DLD1 (cell line): ENCODE measurements around the gene ATP2B3.

ENCODE experiments used
- in situ Hi-C: cut with HindIII; loops from 2 replicates; pipeline ENCODE4 v1.10.0; 2017; ENCODE audit warnings: low sequenced_read_pairs

The ATP2B3 gene

DNA sequence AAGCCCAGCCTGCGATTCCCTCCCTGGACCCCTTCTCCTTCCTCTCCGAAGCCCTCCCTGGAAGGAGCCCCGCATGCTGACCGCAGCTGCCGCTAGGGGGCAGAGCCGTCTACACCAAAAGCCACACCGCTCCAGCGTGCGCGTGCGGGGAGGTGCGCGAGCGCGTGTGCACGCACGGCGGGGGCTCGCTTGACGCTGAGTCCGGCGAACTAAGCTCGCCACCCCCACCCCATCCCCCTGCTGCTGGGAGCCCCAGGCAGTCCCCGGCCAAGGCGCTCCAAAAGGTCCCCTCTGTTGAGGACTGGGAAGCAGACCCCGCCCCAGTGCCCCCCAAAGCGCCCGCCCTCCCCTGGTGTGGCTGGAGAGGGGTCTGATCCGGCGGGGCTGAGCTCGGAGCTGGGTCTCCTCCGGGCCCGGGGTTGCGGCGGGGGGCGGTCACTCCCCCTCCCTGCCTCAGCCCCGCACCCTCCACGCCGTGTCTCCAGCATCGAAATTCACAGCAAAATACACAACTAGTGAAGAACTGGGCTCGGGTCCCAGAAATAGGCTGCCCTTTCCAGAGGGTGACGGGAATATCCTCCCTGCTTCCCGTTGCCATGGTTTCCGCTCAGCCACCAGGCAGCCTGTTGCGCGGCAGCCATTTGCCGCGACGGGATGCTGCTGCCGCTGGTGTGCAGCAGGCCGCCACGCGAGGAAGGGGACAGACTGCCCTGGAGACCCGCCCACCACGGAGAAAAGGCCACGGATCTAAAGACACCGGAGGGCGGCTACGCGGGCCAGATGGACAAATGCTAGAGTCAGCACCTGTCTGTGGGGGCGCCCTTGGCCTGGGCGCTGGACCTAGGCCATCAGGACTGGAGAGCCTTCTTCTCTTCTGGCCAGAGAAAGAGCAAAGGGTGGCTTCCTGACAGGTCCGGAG lies 92.7 kb downstream of the ATP2B3 start:
- in situ Hi-C loops = no loop called here

DNA sequence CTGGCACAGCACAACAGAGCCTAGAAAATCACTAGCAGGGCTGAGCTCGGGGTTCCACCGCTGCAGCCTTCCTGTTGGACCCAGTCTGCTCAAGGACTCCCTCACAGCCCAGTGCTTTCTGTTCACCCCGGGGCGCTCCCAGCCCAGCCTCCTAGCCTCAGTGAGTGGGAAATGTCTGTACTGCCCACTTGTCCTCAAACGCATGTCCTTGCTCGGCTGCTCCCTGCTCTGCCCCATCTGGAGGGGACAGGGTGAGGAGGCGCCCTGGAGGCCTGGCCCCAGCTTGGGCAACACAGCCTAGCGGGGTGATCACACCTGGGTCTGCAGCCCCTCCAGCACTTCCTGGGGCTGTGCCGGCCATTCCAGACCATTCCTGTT lies 93.4 kb downstream of the ATP2B3 start:
- in situ Hi-C loops = no loop called here

- in situ Hi-C loops = no loop called here
These were observed 94.1 kb downstream of the ATP2B3 start for GRCh38 chrX:153611298-153612095.

- in situ Hi-C loops = no loop called here
These were observed 95.0 kb downstream of the ATP2B3 start for GRCh38 chrX:153612413-153612812.

DNA sequence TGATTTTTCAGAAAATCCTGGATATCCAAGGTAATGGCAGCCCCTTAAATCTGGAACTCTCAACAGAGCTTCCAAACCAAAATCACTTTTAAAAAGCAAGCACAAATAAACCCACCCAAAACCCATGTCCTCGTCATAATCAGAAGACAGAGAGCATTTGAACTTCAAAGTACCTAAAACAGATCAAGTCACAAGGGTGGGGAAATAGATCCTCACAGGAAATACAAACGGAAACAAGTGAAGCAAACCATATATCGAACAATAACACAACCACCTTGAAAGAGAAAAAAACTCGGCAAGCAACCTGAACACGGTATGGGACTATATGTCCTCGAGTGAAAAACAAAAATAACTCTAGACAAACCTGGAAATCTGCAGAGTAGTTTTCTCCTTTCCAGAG lies 97.4 kb downstream of the ATP2B3 start:
- in situ Hi-C loops = no loop called here

DNA sequence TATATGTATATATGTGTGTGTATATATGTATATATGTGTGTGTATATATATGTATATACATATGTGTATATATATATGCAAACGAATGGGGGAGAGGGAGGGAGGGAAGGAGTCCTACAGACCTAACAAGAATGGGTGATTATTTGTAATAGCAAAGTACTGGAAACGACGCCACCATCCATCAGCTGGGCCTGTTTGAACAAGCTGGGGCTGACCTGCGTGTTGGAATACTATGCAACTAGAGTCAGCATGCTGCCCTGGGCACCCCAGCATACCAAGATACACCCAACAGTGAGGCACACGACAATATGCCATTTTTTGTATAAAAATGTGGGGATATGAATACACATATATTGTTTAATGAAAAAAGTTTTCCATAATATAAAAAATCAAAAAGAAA lies 103.1 kb downstream of the ATP2B3 start:
- in situ Hi-C loops = no loop called here

- in situ Hi-C loops = no loop called here
These were observed 104.6 kb downstream of the ATP2B3 start for GRCh38 chrX:153621949-153622598.

- in situ Hi-C loops = no loop called here
These were observed 105.3 kb downstream of the ATP2B3 start for GRCh38 chrX:153622661-153623309.

GRCh38 chrX:153623310-153624029 lies 106.0 kb downstream of the ATP2B3 start:
- in situ Hi-C loops = no loop called here

GRCh38 chrX:153624196-153625091 lies 107.0 kb downstream of the ATP2B3 start:
- in situ Hi-C loops = no loop called here

DNA sequence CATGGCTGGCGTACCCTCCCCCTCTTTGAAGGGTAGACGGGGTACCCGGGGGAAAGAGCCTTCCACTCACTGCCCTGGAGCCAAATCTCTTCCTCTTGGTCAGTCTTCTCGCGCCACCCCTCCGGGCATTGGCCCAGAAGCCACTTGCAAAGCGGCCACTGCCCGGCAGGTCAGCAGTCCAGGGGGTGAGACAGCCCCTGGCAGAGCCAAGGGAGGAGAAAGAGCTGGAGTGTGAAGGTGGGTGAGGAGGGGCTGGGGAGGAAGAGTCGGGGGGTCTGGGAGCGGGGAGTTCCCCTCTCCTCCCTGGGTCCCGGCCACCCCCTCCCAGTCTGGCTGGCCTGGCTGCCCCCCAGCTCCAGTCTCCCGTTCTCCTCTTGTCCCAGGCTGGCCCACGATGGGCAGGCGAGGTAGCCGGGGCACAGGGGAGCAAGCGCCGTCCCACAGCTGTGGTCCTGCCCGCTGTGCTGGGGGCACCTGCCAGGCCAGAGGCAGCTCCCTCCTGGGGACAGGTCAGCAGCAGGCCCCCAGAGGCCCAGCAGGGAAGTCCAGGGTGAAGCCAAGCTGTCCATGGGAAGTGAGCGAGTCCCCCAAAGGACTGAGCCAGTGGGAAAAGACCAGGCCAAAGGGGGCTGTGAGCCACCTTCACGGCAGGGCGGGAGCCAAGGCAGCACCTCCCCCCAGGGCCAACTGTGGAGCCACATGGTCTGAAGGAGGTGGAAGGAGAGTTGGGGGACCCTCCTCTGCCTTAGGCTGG lies 108.0 kb downstream of the ATP2B3 start:
- in situ Hi-C loops = no loop called here

GRCh38 chrX:153626025-153626633 lies 108.7 kb downstream of the ATP2B3 start:
- in situ Hi-C loops = no loop called here

GRCh38 chrX:153626863-153627674 lies 109.6 kb downstream of the ATP2B3 start:
- in situ Hi-C loops = no loop called here

DNA sequence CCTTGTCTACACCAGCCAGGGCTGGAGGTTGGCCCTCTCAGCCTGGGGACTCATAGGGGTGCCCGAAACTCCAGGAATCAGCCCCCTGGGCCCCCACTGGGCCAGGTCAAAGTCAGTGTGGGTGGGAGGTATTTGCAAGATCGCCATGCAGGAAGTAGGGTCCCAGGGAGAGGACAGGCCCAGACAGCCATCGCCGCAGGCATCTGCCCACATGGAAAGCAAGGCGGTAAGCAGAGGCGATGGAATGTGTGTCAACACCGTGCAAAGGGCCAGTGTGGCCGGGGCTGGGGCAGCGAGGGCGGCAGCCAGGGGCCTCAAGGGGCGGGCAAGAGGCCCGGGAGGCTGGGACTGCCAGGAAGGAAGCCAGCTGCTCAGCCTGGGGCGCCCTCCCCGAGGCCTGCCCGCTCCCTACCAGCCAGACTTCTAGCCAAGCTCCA lies 110.3 kb downstream of the ATP2B3 start:
- in situ Hi-C loops = no loop called here

DNA sequence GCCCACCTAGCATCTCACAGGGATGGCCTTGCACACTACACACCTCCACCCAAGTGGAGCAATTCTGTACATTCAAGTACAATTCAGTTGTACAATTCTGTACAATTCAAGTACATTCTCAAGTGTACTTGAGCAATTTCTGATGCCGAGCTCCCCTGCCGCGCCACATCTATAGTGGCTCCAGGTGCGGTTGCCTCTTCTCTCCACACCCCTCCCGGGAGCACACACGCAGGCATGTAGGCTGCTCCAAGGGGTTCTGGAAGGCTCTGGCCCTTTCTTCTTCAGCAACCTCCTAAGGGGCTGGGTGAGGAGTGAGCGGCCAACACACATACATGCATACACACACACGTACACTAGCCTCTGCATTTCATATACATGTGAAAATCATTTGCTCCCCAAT lies 110.7 kb downstream of the ATP2B3 start:
- in situ Hi-C loops = no loop called here

DNA sequence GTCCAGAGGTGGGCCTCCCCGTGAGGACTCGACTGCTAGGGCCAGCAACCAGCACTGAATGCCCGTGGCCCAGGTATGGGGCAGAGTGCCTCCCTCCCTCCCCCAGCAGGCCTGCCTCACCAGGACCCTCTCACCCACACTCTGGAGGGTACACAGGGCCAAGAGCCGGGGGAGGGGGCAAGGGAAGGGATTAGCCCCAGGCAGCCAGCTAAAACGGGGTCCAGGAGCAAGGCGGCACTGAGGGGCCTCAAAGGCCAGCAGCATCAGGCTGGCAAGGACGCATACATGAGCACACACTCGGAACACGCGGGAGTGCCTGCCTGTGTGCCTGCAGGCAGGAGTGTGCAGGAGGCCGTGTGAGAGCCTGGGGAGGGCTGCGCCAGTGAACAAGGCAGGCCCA lies 111.2 kb downstream of the ATP2B3 start:
- in situ Hi-C loops = no loop called here

DNA sequence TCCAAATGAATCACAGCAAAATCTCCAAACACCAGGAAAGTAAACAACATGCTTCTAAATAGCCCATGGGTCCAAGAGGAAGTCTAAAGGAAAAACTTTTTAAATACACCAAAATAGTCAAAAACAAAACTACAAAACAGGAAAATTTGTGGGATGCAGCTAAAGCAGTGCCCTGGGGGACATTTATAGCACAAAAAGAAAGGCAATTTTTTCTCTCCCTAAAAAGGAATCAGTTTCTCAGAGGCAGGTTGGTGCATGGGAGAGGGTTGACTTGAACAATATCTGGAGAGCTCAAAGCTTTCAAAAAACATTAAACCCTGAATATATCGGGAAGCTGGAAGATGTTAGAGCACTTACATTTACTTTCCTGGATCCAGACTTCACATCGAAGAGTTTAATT lies 113.9 kb downstream of the ATP2B3 start:
- in situ Hi-C loops = no loop called here
